HepG2 (cell line): ENCODE data around the gene TMED3. TPM values are rescaled to one million over a fixed set of nuclear protein-coding genes. Genes with fewer than 3 reads are reported as not detected.

ENCODE experiments used
- DR1 ChIP-seq: sonication (generic); formaldehyde crosslinking; IDR thresholded peaks from 2 replicates; pipeline ENCODE4 v1.8.0; 2021; ENCODE audit warnings: mild to moderate bottlenecking, missing genetic modification reagents, inconsistent platforms
- GABPA ChIP-seq, 2 experiments: IDR thresholded peaks; 2 replicates each; pipeline ENCODE4 v1.6.1; 2011 to 2016; ENCODE audit warnings: low read depth in 2 of 2, low read length in 1 of 2, missing biosample characterization in 1 of 2, missing genetic modification characterization in 1 of 2
- GATA4 ChIP-seq: sonication (generic); IDR thresholded peaks from 2 replicates; pipeline ENCODE4 v1.6.1; 2016; ENCODE audit warnings: antibody characterized with exemption, low read depth, borderline replicate concordance
- KAT7 ChIP-seq: IDR thresholded peaks from 2 replicates; pipeline ENCODE4 v1.6.1; 2018; ENCODE audit warnings: borderline replicate concordance, missing compliant biosample characterization
- KDM3A ChIP-seq: IDR thresholded peaks from 2 replicates; pipeline ENCODE4 v1.6.1; 2018; ENCODE audit warnings: low read depth, missing compliant biosample characterization
- PCBP2 ChIP-seq: fragments of 200-400 bp; formaldehyde crosslinking; optimal IDR thresholded peaks from 2 replicates; pipeline ENCODE3; 2018; ENCODE audit warnings: low read length, low read depth; ENCODE audit not compliant: poor library complexity, severe bottlenecking
- SP5 ChIP-seq: IDR thresholded peaks from 2 replicates; pipeline ENCODE4 v1.6.1; 2016; ENCODE audit warnings: low read depth, borderline replicate concordance
- SRSF9 ChIP-seq: fragments of 200-400 bp; formaldehyde crosslinking; IDR thresholded peaks from 2 replicates; pipeline ENCODE4 v1.6.1; 2018; ENCODE audit warnings: borderline replicate concordance, mild to moderate bottlenecking, low read depth, low read length; ENCODE audit not compliant: insufficient read depth, poor library complexity, severe bottlenecking
- ZBTB40 ChIP-seq, 2 experiments: fragments of 450-650 bp in 1 of 2; sonication (generic) in 1 of 2; formaldehyde crosslinking in 1 of 2; IDR thresholded peaks; 2 replicates each; pipeline versions ENCODE4 v1.6.1 to v1.8.0; 2016 to 2022; ENCODE audit warnings: antibody characterized with exemption in 1 of 2, mild to moderate bottlenecking in 1 of 2, missing genetic modification reagents in 1 of 2
- ZNF292 ChIP-seq: sonication (generic); formaldehyde crosslinking; IDR thresholded peaks from 2 replicates; pipeline ENCODE4 v1.8.1; 2022; ENCODE audit warnings: mild to moderate bottlenecking, low read depth, missing genetic modification reagents, borderline replicate concordance
- ZNF331 ChIP-seq: sonication (generic); formaldehyde crosslinking; IDR thresholded peaks from 2 replicates; pipeline ENCODE4 v1.4.0; 2020; ENCODE audit warnings: missing genetic modification reagents
- ZNF512 ChIP-seq: sonication (generic); formaldehyde crosslinking; IDR thresholded peaks from 2 replicates; pipeline ENCODE4 v1.4.0; 2020; ENCODE audit warnings: mild to moderate bottlenecking, missing genetic modification reagents
- ZNF607 ChIP-seq: sonication (generic); formaldehyde crosslinking; IDR thresholded peaks from 2 replicates; pipeline ENCODE4 v1.5.1; 2020; ENCODE audit warnings: missing genetic modification reagents, mild to moderate bottlenecking, borderline replicate concordance
- polyA plus RNA-seq, 8 experiments: library from polyadenylated mRNA; depleted of rRNA in 3 of 8; stranded (reverse) in 7 of 8; unstranded in 1 of 8; fragments of >200 nt; fragmentation: Illumina TruSeq in 4 of 8; extraction: Trizol in 4 of 8; gene quantifications; 2 replicates each; pipeline versions ENCODE4 v1.2.1 to v1.2.3, GENCODE V29; 2011 to 2016; ENCODE audit warnings: low read depth in 4 of 8, missing spikeins in 1 of 8, mixed read lengths in 1 of 8; ENCODE audit not compliant: insufficient read depth in 1 of 8
- total RNA-seq, 5 experiments: library from RNA; depleted of rRNA; stranded (reverse); fragments of >200 nt; fragmentation: Illumina TruSeq; extraction: Trizol; gene quantifications; 2 replicates each; pipeline ENCODE4 v1.2.3, GENCODE V29; 2016; ENCODE audit warnings: low read depth in 1 of 5
- TF ChIP-seq, protein P1 (sequence below): sonication (generic); formaldehyde crosslinking; IDR thresholded peaks from 2 replicates; pipeline ENCODE4 v1.4.0; 2020; ENCODE audit warnings: missing genetic modification reagents, borderline replicate concordance

The TMED3 gene
- total and polyA plus RNA-seq, 2 of the 13 experiments (the other 11 are each of a cell fraction or from before 2014, with no cell fraction given), result 125 to 155 TPM

- TF ChIP-seq ZNF512 (CRISPR knock-in tag), result no peak
- peak; percentile 91 for TF ChIP-seq KAT7 (CRISPR knock-in tag)
- TF ChIP-seq DR1, result 0 out of 2 replicates have a peak, but pooled peaks have one; percentile 15
- no peak for TF ChIP-seq KDM3A
- TF ChIP-seq ZNF331, result peak; percentile 48; the same call in 1 of the 2 replicates
- peak; percentile 63 for TF ChIP-seq GABPA (IDR thresholded peaks at IDR 0.05; ENCODE audit: low read depth, low read length)
- TF ChIP-seq GABPA (CRISPR knock-in tag; IDR thresholded peaks at IDR 0.05; ENCODE audit: low read depth), result peak; percentile 70
- TF ChIP-seq ZNF607 (CRISPR knock-in tag), result peak; percentile 83
- TF ChIP-seq PCBP2, result no peak
- 0 out of 2 replicates have a peak, but pooled peaks have one; percentile 22 for TF ChIP-seq SP5
- TF ChIP-seq ZBTB40 (IDR thresholded peaks at IDR 0.05), result no peak
- TF ChIP-seq ZBTB40 (CRISPR knock-in tag; IDR thresholded peaks at IDR 0.05), result peak; percentile 82; the same call in 1 of the 2 replicates
- TF ChIP-seq ZNF292 (CRISPR knock-in tag), result no peak
- TF ChIP-seq SRSF9, result no peak
- TF ChIP-seq, protein P1, sequence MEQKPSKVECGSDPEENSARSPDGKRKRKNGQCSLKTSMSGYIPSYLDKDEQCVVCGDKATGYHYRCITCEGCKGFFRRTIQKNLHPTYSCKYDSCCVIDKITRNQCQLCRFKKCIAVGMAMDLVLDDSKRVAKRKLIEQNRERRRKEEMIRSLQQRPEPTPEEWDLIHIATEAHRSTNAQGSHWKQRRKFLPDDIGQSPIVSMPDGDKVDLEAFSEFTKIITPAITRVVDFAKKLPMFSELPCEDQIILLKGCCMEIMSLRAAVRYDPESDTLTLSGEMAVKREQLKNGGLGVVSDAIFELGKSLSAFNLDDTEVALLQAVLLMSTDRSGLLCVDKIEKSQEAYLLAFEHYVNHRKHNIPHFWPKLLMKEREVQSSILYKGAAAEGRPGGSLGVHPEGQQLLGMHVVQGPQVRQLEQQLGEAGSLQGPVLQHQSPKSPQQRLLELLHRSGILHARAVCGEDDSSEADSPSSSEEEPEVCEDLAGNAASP (CRISPR knock-in tag), result peak; percentile 15; the same call in 1 of the 2 replicates
- TF ChIP-seq GATA4, result peak; percentile 38; the same call in 1 of the 2 replicates
Observed at GRCh38 chr15:79310985-79311900, at the start of gene TMED3 (continued).
